ENCODE measurements around the gene CBLB.

- TF ChIP-seq CTCF (IDR thresholded peaks at IDR 0.05) = no peak
- TF ChIP-seq EP300 (IDR thresholded peaks at IDR 0.05) = no peak
- TF ChIP-seq POLR2A (IDR thresholded peaks at IDR 0.05) = no peak
Observed at GRCh38 chr3:105826778-105827634, 41.8 kb downstream of the CBLB start.

All from tibial nerve (tissue), 4 donors.